HG03565 (cell line): ENCODE measurements around the gene PAQR4.
"Not testable (repeated sequence)": the region's sequence is repeated elsewhere in the genome, so short reads cannot be mapped to it uniquely, and the experiment has no call there.

Experiments
- ATAC-seq: cut with Tn5 transposase; IDR thresholded peaks from one replicate; pipeline ENCODE4 v1.9.1; 2021; ENCODE audit warnings: mild to moderate bottlenecking, moderate library complexity; ENCODE audit not compliant: unreplicated experiment

The PAQR4 gene

DNA sequence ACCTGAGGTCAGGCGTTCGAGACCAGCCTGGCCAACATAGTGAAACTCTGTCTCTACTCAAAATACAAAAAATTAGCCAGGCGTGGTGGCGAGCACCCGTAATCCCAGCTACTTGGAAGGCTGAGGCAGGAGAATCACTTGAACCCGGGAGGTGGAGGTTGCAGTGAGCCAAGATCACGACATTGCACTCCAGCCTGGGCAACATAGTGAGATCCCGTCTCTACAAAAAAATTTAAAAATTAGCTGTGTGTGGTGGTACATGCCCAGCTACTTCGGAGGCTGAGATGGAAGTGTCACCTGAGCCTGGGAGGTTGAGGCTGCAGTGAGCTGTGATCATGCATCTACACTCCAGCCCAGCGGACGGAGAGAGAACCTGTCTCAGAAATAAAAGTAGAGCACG is 25.4 kb upstream of the PAQR4 start:
- not testable (repeated sequence) for ATAC-seq

- no peak for ATAC-seq
Measured at GRCh38 chr16:2946649-2947048, 22.5 kb upstream of the PAQR4 start.

GRCh38 chr16:2948807-2949704 is 20.1 kb upstream of the PAQR4 start:
- no peak for ATAC-seq

GRCh38 chr16:2949705-2950352 is 19.3 kb upstream of the PAQR4 start:
- no peak for ATAC-seq

DNA sequence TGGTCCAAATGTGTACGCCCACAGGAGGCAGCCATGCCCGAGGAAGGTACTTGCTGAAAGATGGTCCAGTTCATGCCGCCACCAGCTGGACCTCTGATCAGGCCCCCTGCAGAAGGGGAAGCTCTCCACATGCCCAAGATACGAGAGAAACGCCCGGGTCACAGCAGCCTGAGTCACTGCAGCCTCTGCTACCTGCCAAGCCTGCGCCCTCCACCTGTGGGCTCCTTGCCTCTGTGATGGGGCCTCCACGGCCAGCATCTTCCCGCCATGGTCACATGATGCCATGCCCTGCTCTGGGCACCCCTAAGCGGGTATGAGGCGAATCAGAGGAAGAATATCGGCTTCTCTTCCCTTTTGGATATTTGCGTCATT is 18.8 kb upstream of the PAQR4 start:
- no peak for ATAC-seq

GRCh38 chr16:2950773-2951172 is 18.4 kb upstream of the PAQR4 start:
- no peak for ATAC-seq

DNA sequence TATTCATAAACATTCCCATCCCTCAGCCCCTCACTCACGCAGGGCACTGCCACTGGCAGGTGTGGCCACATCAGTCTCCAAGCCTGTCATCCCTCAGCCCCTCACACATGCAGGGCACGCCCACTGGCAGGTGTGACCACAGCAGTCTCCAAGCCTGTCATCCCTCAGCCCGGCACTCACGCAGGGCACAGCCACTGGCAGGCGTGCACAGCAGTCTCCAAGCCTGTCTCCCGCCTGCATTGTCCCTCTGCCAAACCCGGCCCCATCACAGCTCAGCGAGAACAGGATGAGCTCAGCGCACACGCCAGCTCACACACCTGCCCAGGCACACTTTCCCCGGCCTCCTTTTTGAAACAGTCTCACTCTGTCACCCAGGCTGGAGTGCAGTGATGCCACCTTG is 16.5 kb upstream of the PAQR4 start:
- no peak for ATAC-seq

GRCh38 chr16:2953706-2954627 is 15.2 kb upstream of the PAQR4 start:
- ATAC-seq: no peak

- no peak for ATAC-seq
Measured at GRCh38 chr16:2954656-2955381, 14.3 kb upstream of the PAQR4 start.

DNA sequence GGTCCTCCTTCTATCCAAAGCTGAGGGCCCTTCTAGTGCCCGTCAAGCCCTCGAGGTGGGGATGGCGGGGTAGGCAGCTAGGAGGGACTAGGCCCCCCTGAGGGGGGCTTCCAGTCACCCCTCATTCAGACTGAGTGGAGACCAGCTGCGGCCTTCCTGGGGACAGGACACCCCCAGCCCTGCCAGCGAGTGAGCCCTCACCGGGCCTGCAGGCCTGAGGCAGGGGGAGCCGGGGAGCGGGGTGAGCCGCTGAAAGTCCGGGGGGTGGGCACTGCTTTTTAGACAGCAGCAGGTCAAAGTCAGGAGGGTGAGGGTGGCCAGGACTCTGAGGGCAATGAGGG is 13.7 kb upstream of the PAQR4 start:
- ATAC-seq: no peak

- ATAC-seq: no peak
Measured at GRCh38 chr16:2955779-2956578, 13.2 kb upstream of the PAQR4 start.

DNA sequence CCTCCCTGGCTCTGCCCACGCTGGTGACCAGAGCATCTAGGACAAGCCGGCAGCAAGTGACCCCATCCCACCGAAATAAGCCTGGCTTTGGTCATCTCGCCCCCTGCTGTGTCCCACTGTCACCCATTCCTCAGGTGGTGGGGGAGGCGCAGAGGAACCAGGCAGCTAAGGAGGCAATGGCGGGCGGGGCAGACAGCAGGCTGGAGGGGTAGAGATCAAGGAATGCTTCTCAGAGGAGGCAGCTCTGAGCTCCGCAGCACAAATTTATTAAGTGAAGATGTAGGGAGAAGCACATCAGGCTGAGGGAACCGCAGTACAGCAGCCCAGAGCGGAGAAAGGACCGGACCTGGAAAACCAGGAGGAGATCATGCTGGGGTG is 12.6 kb upstream of the PAQR4 start:
- ATAC-seq: no peak

GRCh38 chr16:2959206-2959605 is 9.9 kb upstream of the PAQR4 start:
- no peak for ATAC-seq

GRCh38 chr16:2960183-2961010 is 8.8 kb upstream of the PAQR4 start:
- ATAC-seq: no peak

- ATAC-seq: no peak
Measured at GRCh38 chr16:2962334-2963073, 6.6 kb upstream of the PAQR4 start.

DNA sequence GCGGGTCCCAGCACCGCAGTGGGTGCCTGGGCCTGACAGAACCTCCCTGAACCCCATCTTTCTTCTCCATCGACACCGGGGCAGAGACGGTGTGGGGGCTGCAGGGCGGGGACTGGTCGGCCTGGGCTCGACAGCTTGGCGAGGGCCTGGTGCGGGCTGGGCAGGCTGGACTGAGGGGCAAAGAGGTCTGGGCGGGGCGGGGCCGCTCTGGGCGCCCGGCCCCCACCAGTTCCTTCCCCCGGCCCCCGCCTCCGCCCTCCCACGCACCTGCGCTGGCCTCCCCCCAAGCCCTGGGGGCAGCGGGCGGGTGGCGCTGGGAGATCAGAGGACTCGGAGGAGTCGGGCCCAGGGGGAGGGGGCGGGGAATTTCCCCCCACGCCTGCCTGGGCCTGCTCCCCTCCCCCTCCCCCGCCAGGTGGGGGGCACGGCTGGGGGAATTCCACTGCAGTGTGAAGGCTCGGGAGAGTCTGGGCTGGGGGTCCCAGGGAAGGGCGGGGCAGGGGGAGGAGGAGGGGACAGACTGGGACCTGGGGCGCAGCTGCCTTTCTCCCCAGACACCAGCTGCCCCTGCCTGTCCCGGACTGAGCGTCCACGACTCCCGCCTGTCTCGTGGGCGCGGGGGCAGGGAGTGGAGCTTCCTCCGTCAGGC is 6.0 kb upstream of the PAQR4 start:
- ATAC-seq: no peak

- no peak for ATAC-seq
Measured at GRCh38 chr16:2963723-2964474, 5.2 kb upstream of the PAQR4 start, which contains the start of gene KREMEN2. Gene KREMEN2 (plus strand): TSS chr16:2964275. CDS start chr16:2964521, 246 bp downstream.
